HG03442 (cell line): Measurements from ENCODE around the gene ASB2.

Source experiments
- ATAC-seq: cut with Tn5 transposase; IDR thresholded peaks from one replicate; pipeline ENCODE4 v1.9.1; 2021; ENCODE audit warnings: mild to moderate bottlenecking, moderate library complexity; ENCODE audit not compliant: unreplicated experiment

Gene ASB2, protein sequence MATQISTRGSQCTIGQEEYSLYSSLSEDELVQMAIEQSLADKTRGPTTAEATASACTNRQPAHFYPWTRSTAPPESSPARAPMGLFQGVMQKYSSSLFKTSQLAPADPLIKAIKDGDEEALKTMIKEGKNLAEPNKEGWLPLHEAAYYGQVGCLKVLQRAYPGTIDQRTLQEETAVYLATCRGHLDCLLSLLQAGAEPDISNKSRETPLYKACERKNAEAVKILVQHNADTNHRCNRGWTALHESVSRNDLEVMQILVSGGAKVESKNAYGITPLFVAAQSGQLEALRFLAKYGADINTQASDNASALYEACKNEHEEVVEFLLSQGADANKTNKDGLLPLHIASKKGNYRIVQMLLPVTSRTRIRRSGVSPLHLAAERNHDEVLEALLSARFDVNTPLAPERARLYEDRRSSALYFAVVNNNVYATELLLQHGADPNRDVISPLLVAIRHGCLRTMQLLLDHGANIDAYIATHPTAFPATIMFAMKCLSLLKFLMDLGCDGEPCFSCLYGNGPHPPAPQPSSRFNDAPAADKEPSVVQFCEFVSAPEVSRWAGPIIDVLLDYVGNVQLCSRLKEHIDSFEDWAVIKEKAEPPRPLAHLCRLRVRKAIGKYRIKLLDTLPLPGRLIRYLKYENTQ

DNA sequence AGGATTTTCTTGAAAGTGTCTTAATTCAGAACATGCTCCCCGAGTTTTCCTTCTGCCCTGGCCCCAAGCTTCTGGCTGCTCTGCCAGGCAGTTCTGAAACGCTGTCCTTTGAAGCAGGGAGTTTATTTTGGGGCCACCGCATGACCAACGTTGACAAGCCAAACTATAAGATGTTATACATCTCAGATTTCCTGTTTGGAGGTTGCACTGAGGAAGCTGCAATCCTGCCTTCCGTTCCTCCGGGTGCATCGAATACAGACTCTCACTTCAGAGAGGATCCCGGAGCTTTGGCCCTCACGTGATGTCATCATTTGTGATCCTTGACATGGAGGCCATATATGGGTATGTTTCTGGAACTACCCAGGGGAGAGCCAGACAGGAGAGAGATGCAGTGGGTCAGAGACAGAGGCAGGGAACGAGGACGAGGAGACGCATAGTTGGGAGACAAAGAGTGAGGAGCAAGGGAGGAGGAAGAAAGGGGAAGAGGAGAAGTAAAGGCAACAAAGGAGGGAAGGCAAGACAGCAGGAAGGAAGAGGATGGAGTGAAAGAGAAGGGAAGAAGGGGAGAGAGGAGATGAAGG is at the start of gene ASB2:
ASB2 (minus strand) TSS at position 94 of the 581 bp plus-strand sequence. CDS start 12,031 bp downstream, outside the sequence.
- ATAC-seq = no peak

DNA sequence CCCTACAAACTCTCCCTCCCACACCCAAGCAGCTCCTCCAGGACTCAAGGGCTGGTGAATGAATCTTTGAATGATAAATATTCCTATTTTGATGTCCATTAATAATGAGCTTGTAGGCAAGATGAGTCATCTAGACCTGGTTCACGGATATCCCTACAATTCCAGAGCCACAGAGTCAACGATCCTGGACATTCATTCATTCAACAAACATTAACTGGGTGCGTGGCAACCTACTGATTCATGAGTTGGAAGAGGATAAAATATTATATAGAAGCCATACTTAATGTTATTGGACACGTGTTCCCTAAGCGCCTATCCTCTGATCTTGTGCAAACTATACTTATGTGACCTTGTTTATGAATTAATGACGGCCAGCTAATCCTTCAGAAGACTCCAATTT is 49.4 kb upstream of the ASB2 start:
- no peak for ATAC-seq

DNA sequence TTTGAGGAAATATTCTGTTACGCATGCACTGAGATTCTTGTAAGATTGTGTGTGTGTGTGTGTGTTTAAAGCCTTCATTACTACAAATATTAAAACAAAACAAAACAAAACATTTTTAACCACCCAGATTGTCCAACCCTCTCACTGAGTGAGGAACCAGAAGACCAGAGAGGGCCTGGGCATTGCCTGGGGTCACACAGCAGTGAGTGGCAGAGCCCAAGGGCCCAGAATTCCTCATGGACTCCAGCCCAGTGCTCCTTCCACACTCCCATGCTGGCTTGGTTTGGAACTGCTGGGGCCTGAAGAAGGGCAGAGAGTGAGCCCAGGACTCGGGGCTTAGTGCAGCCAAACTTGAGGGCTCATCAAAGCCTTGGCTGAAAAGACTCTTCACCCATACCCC is 48.2 kb upstream of the ASB2 start:
- ATAC-seq = no peak

DNA sequence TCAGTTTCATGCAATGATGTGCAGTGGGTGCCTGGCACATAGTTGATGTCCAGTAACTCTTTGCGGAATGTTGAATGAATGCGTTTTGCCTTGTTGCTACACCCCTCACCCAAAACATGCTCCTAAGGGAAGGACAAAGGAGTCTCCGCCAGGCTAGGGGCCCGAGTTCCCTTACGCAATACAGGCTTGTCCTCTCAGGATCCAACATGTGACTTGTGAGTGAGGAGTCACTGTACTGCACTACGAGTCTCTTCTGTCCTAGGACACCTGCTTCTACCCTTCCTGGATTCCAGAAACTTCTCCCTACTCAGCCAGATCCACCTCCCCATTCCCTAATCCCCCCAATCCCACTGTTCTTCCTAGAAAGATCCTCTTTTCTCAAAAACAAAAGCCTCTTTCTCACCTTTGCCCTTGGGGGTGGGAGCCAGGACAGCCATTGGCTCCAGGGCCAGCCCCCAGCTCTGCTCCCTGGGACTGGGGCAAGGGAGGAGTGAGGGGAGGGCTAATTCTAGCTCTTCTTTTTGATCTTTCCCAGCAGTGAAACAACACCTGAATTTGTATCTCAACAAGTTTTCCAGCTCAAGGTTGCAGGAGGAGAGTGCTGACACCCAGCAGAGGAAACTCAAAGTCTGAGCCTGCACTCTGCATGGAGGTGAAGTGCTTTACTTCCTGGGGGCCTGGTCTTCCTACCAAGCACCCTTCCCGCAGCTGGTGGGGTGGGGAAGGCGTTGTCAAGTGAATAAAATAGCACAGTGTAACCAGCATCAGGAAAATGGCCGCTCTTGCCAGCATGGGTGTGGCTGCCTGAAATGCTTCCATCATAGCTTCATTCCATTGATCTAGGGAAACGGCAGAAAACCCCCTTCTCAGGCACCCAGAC is 46.4 kb upstream of the ASB2 start:
- no peak for ATAC-seq

DNA sequence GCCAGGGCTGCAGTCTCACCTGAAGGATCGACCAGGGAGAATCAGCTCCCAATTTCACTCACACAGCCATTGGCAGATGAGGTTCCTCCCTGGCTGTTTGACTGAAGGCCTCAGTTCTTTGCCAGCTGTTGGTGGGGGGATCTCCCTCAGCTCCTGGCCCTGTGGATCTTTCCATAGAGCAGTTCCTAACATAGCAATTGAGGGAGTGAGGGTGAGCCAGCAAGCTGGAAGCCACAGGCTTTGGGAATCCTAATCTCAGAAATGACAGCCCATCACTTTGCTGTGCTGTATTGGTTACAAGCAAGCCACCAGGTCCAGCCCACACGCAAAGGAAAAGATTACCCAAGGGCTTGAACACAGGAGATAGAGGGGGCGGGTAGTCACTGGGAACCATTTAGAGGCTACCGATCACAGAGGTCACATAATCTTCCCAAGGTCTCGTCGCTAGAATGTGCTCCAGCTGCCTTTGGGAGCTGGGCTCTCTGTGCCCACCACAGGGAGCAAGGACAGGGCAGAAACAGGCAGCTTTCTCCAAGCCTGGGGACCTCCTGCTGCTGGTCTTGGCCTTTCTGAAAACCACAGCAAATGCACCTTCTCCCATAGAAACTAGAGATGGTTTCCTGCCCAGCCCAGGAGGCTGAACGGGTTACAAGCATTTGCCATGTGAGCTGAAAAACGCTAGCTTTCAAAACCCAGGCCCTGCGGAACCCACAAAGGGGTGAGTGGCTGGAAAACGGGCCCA is 45.2 kb upstream of the ASB2 start:
- no peak for ATAC-seq

DNA sequence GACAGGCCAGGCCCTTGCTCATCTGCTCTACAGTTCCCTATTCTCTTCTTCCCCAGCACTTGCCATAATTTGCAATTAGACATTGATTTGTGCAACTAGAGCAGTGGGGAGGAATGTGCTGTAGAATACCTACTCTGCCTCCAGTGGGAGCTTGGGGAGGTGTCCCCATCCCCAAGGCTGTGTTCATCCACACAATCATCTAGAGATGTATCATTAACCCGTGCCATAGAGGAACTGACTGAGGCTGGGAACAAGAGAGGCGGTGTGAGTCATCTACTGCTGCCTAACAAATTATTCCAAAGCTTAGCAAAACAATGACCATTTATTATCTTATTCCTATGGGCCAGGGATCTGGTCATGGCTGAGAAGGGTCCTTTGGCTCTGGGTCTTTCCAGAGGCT is 44.6 kb upstream of the ASB2 start:
- no peak for ATAC-seq

DNA sequence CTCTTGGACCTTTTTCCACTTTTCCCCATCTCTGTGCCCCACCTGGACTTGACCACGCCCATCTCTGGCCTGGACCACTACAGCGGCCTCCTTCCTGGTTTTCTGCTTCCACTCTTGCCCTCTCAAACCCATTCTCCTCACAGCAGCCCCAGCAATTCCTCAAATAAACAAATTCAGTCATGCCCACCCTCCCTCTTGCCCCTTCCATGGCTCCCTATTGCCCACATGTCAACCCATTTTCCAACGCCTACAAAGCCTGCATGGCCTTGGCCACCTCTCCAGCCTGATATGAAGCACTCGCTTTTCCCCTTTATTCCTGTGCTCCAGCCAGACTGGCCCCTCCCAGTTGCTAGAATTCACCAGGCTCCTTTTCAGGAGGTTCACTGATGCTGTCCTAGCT is 43.9 kb upstream of the ASB2 start:
- no peak for ATAC-seq

DNA sequence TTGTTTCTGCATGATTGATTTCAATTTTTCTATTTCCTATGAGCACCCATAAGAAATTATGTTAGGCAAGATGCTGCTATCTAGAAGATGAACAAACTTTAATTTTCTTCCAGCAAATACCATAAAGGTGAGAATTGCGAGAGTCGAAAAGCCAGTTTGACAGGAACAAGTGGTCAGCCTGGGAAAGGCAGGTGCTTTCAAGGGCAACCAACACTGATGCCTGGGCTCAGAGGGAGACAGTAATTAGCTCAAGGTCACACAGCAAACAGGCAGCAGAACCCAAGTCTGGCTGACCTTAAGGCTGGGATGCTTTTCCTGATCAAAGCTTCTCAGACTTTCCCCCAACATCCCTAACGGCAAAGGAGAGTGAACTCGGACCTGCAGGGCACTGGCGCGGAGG is 43.0 kb upstream of the ASB2 start:
- no peak for ATAC-seq

DNA sequence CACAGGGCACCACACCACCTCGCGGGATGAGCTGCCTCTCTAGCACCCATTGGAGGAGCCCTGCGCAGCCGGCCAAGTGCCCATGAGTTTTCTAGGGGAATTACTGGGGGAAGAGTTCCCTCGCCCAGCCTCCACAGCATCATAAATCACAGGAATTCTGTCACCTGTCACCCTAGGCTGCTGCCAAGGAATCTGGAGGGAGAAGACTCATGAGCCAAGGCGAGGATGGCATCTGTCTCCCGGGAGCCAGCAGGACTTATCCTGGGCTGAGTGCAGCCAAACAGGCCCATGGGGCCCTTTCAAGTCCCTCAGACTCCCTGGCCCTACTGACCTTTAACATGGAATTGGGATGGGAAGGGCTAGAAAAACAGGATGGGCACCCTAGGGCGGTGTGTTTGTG is 41.9 kb upstream of the ASB2 start:
- ATAC-seq = no peak

DNA sequence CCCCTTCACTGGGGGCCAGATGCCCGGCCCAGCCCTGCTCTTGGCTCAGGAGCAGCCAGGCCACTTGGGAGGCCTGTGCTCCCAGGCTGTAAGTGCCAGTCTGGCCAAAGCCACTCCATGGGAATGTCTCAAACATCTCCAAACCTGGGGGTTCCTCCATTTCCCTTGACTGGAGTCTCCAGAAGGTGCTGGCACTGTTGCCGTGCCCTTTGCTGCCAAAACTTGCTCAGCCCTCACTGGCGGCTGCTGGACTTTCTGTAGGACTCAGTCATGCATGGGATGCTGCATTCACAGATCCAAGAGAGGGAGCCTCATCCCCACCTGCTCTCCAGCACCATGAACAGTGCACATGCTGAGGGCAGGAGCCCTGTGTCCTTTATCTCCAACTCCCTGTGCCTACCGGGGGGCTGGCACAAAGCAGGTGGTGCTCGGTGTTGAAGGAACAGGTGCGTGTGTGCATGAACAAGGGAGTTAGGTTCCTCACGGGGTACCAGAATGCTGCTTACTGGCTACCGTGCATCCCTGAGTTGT is 40.1 kb upstream of the ASB2 start:
- ATAC-seq = no peak

DNA sequence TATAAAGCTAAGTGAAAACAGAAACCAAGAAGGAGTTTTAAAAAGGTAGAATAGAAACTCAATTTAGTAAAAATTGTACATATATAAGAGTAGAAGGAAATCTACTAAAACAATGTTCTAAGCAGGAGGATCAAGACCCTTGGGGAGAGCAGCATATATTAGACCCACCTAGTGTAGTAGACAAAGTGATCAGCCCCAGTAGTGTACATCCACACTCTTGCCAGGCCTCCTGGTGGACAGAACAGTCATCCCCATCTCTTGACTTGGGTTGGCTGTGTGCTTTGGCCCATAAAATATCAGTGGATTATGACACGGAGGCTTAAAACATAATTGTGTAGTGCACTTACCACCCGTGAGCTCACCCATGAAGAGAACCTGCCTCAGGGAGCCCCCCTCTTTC is 38.9 kb upstream of the ASB2 start:
- ATAC-seq = no peak

DNA sequence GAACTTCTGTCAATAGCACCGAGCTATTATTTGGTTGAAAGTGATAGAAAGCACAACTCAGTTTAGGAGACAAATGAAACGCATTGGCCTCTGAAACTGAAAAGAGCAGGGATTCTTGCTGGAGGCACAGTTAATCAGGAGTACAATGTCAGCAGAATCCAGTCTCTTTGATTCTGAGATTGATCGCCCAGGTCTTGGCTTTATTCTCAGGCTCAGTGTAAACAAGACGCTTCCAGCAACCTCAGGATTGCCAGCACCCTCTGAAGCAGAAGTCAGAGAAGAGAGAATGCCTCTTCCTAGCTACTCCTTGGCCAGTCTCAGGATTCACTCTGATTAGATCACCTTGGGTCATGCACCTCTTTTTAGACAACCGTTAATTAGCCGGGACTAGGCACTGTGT is 38.0 kb upstream of the ASB2 start:
- ATAC-seq = no peak

DNA sequence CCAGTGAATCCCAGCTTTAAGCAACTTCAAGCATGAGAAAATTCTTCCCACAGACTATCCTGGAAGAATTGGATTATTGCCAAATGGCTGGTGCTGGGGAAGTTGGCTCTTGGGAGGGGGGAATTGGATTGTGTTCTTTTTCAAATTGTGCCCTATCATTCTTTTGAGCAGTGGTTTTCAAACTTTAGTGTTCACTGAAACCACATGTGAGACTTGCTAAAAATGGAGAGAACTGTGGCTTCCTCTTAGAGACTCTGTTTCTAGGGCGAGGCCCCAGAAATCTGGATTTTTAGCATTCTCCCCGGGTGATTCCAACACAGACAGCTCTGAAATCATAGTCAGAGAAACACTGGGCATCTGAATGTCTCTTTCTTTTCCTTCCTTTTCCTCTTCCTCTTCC is 35.4 kb upstream of the ASB2 start:
- ATAC-seq = no peak

DNA sequence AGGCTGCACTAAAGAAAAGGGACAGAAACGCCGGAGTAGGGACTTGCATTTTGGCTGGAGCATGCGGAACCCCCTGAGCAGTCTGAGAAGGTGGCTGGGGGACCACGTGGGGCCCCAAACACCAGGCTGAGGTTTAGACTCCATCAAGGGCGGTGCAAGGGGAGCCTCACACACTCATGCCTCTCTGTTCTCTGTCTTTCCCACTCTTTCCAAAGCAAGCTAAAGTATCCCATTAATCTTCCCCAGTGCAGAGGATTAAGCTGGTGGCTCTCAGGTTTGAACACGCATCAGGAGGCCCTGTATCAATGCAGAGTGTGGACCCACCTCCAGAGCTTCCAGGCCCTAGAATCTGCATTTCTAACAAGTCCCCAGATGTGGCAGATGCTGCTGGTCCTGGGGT is 34.3 kb upstream of the ASB2 start:
- ATAC-seq = no peak

DNA sequence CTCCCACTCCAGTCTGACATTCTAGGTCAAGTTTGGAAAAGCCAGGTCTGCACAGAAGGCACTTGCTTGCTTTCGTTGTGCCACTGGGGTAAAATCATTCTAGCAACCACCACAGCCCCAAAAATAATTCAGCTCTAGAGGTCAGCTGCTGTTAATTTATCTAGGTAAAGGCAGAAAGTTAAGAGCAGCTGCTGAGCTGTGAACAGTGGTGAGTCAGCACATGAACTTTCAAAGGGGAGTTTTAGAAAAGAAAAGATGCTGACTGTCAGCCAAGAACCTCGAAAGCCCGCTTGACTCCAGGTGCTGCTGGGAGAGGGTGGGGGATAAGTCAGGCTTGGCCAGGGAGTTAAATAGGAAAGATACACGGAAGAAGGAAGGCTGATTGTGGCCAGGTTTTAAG is 33.4 kb upstream of the ASB2 start:
- no peak for ATAC-seq

DNA sequence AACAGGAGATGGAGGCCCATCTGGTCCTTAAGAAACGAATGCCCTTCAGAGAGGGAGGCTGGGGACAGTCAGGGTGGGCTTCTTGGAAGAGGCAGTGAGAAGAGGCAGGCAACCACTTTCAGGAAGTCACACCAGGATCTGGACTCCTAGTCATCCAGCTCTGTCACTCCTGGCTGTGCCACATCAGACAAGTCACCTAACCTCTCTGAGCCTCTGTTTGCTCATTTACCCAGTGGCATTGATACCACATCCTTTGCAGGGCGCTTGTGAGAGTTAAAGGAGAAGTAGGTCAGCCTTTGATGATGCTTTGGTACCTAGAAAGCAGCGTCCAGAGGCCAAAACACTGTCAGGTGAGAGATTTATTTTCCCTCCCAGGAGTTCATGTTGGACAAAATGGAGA is 31.9 kb upstream of the ASB2 start:
- no peak for ATAC-seq

DNA sequence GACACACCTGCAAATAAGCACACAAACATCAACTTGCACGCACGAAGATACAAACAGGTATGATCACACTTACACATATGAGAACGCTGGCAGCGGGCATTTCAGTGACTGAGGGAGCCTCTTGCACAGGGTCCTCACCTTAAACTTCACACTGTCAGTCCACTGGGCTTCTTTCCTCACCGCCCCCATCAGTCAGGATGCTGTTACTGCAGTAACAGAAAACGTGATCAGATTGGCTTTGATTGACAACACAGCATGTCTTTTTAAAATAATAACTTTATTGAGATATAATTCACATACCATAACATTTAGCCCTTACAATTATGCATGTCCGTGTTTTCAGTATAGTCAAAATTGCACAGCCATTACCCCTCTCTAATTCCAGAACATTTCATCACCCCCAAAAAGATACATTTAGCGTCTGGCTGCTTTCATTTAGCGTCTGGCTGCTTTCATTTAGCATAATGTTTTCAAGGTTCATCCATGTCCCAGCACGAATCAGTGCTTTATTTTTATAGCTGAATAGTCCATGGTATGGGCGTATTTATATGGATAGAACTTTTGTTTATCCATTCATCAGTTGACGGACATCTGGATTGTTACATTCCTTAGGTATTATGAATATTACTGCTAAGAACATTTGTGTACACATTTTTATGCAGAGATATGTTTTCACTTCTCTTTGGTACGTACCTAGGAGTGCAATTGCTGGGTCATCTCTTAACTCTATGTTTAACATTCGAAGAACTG is 29.1 kb upstream of the ASB2 start:
- ATAC-seq = no peak

DNA sequence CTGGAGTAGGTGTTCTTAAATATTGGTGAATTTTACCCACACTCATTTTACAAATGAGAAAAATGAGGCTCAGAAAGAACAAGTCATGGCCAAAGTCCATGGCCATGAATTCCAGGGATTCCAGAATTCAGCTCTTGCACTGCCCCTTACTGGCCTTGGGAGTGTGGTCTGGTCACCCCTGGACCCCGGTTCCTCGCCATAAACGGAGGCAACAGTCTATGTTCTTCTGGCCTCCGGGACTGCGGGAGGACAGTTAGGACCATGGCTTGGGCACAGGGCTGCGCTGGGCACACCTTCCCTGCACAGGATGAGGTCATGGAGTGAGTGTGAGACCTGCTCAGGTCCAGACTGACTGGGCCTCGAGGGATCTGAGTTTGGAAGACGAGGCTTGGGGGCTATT is 27.6 kb upstream of the ASB2 start:
- no peak for ATAC-seq

DNA sequence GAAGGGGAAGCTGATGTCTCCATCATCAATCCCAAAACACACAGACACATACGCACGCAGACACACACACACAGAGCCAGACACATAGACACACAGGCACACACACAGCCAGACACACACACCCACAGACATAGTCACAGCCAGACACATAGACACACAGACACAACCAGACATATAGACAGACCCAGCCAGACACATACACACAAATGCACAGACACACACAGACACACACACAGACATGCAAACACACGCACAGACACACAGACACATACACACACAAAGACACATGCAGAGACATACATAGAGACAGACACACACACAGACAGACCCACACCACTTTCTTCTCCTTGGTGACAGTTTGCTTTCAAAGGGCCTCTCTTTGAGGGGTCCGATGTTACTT is 27.0 kb upstream of the ASB2 start:
- ATAC-seq = no peak
